Measurements from ENCODE around the gene C16orf90.

Gene C16orf90

DNA sequence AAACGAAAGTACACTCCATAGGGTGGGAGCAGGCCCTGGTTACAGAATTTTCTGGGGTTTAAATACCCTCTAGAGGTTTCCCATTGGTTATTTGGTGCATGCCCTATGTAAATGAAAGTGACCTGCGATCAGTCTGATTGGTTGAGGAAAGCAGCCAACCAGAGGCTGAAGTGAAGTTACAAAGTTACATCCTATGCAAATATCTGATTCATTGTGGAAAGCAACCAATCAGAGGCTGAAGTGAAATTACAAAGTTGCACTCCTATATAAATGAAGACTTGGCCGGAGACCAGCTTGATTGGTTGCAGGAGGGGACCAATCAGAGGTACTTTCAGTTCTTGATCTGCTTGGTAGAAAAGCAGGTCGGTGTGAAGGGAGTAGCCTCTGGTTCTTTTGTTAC is 27.4 kb downstream of the C16orf90 start:
- CTCF ChIA-PET, result no interaction called here
- peaks cover 0 to 19% of the 10 kb centered on the region in 2 experiments; a peak in 2 of 3 replicates for H3K36me3 ChIP-seq (ENCODE audit: control insufficient read depth in 2 of 2, insufficient read depth in 1 of 2, low read length in 2 of 2)
- H3K27ac ChIP-seq (ENCODE audit: extremely low read depth, low read depth, low read length), result no peak overlapping the region
- peak; percentile 27; the same call in 1 of the 2 replicates for TF ChIP-seq SP2 (tag by site-specific recombination; IDR thresholded peaks at IDR 0.05)
- TF ChIP-seq OSR2 (tag by site-specific recombination; IDR thresholded peaks at IDR 0.05), result no peak
- TF ChIP-seq ZNF146 (tag by site-specific recombination; IDR thresholded peaks at IDR 0.05), result no peak
- no peak for TF ChIP-seq ZNF211 (tag by site-specific recombination; IDR thresholded peaks at IDR 0.05; ENCODE audit: low read depth)
- no peak for TF ChIP-seq IKZF3 (tag by site-specific recombination; IDR thresholded peaks at IDR 0.05)
- no peaks in the 10 kb centered on the region for H3K9me3 ChIP-seq (ENCODE audit: control insufficient read depth, insufficient read depth, low read depth, low read length)
- POLR2A ChIA-PET, result no interaction called here
- no peaks in the 10 kb centered on the region for H3K4me1 ChIP-seq (ENCODE audit: control insufficient read depth, insufficient read depth, low read length)
- no peak overlapping the region for H3K4me3 ChIP-seq (ENCODE audit: low read depth, low read length)

DNA sequence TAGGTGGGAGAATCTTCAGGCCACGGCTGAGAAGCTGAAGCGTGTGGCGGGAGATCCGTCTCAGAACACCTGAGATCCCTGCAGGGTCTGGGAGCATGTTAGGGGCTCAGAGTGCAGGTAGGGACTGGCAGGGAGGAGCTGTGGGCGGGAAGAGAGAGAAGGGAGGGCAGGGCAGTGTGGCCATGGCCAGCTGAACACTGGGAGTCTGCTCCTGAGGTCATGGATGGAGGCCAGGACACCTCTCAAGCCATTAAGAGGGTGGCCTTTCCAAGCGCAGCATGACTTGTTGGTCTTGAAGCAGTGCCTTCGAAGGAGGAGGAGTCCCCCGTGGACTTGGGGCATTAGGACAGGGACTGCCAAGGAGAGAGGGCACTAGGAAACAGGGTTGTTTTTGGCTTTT is 28.1 kb downstream of the C16orf90 start:
- no peaks in the 10 kb centered on the region for H3K9me3 ChIP-seq (ENCODE audit: control insufficient read depth, insufficient read depth, low read depth, low read length)
- H3K4me1 ChIP-seq (ENCODE audit: control insufficient read depth, insufficient read depth, low read length), result no peaks in the 10 kb centered on the region
- CTCF ChIA-PET, result no interaction called here
- TF ChIP-seq ZNF16 (tag by site-specific recombination; IDR thresholded peaks at IDR 0.05; ENCODE audit: low read depth) (no peak), ZFP37 (tag by site-specific recombination; IDR thresholded peaks at IDR 0.05) (no peak), ZSCAN23 (tag by site-specific recombination; IDR thresholded peaks at IDR 0.05) (no peak), KLF1 (tag by site-specific recombination; IDR thresholded peaks at IDR 0.05) (no peak), SP2 (tag by site-specific recombination; IDR thresholded peaks at IDR 0.05) (no peak), ZNF302 (tag by site-specific recombination; IDR thresholded peaks at IDR 0.05; ENCODE audit: low read depth) (no peak), ZBTB1 (tag by site-specific recombination; IDR thresholded peaks at IDR 0.05) (no peak), ZNF558 (tag by site-specific recombination; IDR thresholded peaks at IDR 0.05) (no peak), IKZF3 (tag by site-specific recombination; IDR thresholded peaks at IDR 0.05) (no peak)
- no peak overlapping the region for H3K27ac ChIP-seq (ENCODE audit: extremely low read depth, low read depth, low read length)
- peaks cover 0 to 19% of the 10 kb centered on the region in 2 experiments; a peak in 2 of 3 replicates for H3K36me3 ChIP-seq (ENCODE audit: control insufficient read depth in 2 of 2, insufficient read depth in 1 of 2, low read length in 2 of 2)
- POLR2A ChIA-PET, result no interaction called here
- H3K4me3 ChIP-seq (ENCODE audit: low read depth, low read length), result no peak overlapping the region

DNA sequence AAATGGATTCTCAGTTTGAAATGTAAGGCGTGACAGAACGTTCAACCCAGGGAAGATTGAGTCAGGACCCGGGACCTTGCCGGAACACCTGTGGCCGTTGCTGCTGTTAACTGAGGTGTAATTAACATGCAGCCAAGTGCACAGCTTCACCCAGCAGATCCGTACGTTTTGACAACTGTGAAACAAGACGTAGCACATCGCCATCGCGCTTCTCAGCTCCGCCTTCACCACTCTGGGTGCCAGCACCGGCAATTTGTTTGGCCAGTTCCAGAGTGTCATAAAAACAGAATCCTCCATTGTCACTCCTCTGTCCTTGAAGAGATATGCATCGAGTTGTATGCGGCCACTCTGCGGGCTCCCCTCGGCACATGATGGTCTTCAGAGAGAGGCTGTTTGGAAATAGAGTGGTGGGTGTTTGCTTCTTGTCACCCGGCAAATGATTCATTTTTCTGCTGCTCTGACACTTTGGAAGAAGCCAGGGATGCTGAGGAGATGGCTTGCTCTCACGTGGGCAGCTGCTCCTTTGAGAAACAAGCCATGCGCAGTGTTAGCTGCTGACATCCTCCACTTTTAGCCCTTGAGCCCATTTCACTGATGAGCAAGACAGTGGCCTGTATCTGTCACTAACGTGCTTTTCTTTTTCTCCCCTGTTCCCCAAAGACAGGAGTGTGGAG is 29.2 kb downstream of the C16orf90 start:
- Histone ChIP-seq H3K36me3 (ENCODE audit: control insufficient read depth in 2 of 2, insufficient read depth in 1 of 2, low read length in 2 of 2) (peaks cover 0 to 19% of the 10 kb centered on the region in 2 experiments; a peak in 2 of 3 replicates), H3K9me3 (ENCODE audit: control insufficient read depth, insufficient read depth, low read depth, low read length) (no peaks in the 10 kb centered on the region), H3K4me1 (ENCODE audit: control insufficient read depth, insufficient read depth, low read length) (no peaks in the 10 kb centered on the region), H3K27ac (ENCODE audit: extremely low read depth, low read depth, low read length) (no peak overlapping the region), H3K4me3 (ENCODE audit: low read depth, low read length) (no peak overlapping the region)
- ChIA-PET POLR2A (no interaction called here), CTCF (interaction anchor here (0.6 kb wide), 1 partner anchor 545 kb away, joined by 3 read pairs; no protein-coding TSS in a partner anchor)
- TF ChIP-seq GLIS1 (tag by site-specific recombination; IDR thresholded peaks at IDR 0.05), result no peak
- TF ChIP-seq ZNF510 (tag by site-specific recombination; IDR thresholded peaks at IDR 0.05; ENCODE audit: insufficient replicate concordance), result no peak
- TF ChIP-seq, protein P1, sequence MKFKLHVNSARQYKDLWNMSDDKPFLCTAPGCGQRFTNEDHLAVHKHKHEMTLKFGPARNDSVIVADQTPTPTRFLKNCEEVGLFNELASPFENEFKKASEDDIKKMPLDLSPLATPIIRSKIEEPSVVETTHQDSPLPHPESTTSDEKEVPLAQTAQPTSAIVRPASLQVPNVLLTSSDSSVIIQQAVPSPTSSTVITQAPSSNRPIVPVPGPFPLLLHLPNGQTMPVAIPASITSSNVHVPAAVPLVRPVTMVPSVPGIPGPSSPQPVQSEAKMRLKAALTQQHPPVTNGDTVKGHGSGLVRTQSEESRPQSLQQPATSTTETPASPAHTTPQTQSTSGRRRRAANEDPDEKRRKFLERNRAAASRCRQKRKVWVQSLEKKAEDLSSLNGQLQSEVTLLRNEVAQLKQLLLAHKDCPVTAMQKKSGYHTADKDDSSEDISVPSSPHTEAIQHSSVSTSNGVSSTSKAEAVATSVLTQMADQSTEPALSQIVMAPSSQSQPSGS (tag by site-specific recombination; IDR thresholded peaks at IDR 0.05; ENCODE audit: low read depth), result no peak
- TF ChIP-seq, protein P2, sequence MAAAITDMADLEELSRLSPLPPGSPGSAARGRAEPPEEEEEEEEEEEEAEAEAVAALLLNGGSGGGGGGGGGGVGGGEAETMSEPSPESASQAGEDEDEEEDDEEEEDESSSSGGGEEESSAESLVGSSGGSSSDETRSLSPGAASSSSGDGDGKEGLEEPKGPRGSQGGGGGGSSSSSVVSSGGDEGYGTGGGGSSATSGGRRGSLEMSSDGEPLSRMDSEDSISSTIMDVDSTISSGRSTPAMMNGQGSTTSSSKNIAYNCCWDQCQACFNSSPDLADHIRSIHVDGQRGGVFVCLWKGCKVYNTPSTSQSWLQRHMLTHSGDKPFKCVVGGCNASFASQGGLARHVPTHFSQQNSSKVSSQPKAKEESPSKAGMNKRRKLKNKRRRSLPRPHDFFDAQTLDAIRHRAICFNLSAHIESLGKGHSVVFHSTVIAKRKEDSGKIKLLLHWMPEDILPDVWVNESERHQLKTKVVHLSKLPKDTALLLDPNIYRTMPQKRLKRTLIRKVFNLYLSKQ (tag by site-specific recombination; IDR thresholded peaks at IDR 0.05; ENCODE audit: borderline replicate concordance), result no peak
- no peak for TF ChIP-seq ZNF302 (tag by site-specific recombination; IDR thresholded peaks at IDR 0.05; ENCODE audit: low read depth)
- TF ChIP-seq ZNF792 (tag by site-specific recombination; IDR thresholded peaks at IDR 0.05), result no peak
- TF ChIP-seq HOXC10 (CRISPR knock-in tag; IDR thresholded peaks at IDR 0.05), result no peak
- TF ChIP-seq ZNF248 (tag by site-specific recombination; IDR thresholded peaks at IDR 0.05), result no peak
- TF ChIP-seq, protein P3, sequence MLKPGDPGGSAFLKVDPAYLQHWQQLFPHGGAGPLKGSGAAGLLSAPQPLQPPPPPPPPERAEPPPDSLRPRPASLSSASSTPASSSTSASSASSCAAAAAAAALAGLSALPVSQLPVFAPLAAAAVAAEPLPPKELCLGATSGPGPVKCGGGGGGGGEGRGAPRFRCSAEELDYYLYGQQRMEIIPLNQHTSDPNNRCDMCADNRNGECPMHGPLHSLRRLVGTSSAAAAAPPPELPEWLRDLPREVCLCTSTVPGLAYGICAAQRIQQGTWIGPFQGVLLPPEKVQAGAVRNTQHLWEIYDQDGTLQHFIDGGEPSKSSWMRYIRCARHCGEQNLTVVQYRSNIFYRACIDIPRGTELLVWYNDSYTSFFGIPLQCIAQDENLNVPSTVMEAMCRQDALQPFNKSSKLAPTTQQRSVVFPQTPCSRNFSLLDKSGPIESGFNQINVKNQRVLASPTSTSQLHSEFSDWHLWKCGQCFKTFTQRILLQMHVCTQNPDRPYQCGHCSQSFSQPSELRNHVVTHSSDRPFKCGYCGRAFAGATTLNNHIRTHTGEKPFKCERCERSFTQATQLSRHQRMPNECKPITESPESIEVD (tag by site-specific recombination; IDR thresholded peaks at IDR 0.05), result no peak
- no peak for TF ChIP-seq ZNF169 (tag by site-specific recombination; IDR thresholded peaks at IDR 0.05)
- TF ChIP-seq, protein P4, sequence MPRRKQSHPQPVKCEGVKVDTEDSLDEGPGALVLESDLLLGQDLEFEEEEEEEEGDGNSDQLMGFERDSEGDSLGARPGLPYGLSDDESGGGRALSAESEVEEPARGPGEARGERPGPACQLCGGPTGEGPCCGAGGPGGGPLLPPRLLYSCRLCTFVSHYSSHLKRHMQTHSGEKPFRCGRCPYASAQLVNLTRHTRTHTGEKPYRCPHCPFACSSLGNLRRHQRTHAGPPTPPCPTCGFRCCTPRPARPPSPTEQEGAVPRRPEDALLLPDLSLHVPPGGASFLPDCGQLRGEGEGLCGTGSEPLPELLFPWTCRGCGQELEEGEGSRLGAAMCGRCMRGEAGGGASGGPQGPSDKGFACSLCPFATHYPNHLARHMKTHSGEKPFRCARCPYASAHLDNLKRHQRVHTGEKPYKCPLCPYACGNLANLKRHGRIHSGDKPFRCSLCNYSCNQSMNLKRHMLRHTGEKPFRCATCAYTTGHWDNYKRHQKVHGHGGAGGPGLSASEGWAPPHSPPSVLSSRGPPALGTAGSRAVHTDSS (tag by site-specific recombination; IDR thresholded peaks at IDR 0.05), result no peak
- no peak for TF ChIP-seq ZNF19 (tag by site-specific recombination; IDR thresholded peaks at IDR 0.05; ENCODE audit: low read depth)
- no peak for TF ChIP-seq ZNF394 (tag by site-specific recombination; IDR thresholded peaks at IDR 0.05; ENCODE audit: borderline replicate concordance)
- TF ChIP-seq ZNF76 (tag by site-specific recombination; IDR thresholded peaks at IDR 0.05; ENCODE audit: borderline replicate concordance, low read depth), result no peak
- no peak for TF ChIP-seq ZNF560 (tag by site-specific recombination; IDR thresholded peaks at IDR 0.05; ENCODE audit: borderline replicate concordance)

All from HEK293 (cell line).